Ureter (tissue), 1 donor: ENCODE measurements around the gene MRPL58. TPM values are rescaled to one million over a fixed set of nuclear protein-coding genes. Genes with fewer than 3 reads are reported as not detected.

Experiments used
- total RNA-seq: library from RNA; stranded (reverse); gene quantifications from one replicate; pipeline ENCODE4 v1.2.4, GENCODE V29; 2023
- donor health status: DM: yes; HTN: yes; CAD: no.

Gene MRPL58
- total RNA-seq, 1 donor from 2014 or later = 32.1 TPM

Other genes starting within 250 kb of the MRPL58 start
- gene NAT9, start 236.3 kb upstream of the MRPL58 start, total RNA-seq = 65.1 TPM
- 0.23 TPM for gene GRIN2C, start 152.8 kb upstream of the MRPL58 start, total RNA-seq
- gene FDXR, start 139.7 kb upstream of the MRPL58 start, total RNA-seq = 18.4 TPM
- gene FADS6, start 119.0 kb upstream of the MRPL58 start, total RNA-seq = 7.3 TPM
- gene USH1G, start 89.4 kb upstream of the MRPL58 start, total RNA-seq = 1.4 TPM
- gene OTOP2, start 88.4 kb upstream of the MRPL58 start, total RNA-seq = not detected
- gene OTOP3, start 76.8 kb upstream of the MRPL58 start, total RNA-seq = not detected
- 78.1 TPM for gene HID1, start 39.9 kb upstream of the MRPL58 start, total RNA-seq
- 11.4 TPM for gene CDR2L, start 25.0 kb upstream of the MRPL58 start, total RNA-seq
- 270 TPM for gene ATP5PD, start 34.3 kb downstream of the MRPL58 start, total RNA-seq
- gene KCTD2, start 34.6 kb downstream of the MRPL58 start, total RNA-seq = 25.3 TPM
- gene SLC16A5, start 75.3 kb downstream of the MRPL58 start, total RNA-seq = 77.7 TPM
- gene ARMC7, start 97.3 kb downstream of the MRPL58 start, total RNA-seq = 13.8 TPM
- 81.6 TPM for gene NT5C, start 119.1 kb downstream of the MRPL58 start, total RNA-seq
- gene JPT1, start 141.8 kb downstream of the MRPL58 start, total RNA-seq = 93.9 TPM
- 326 TPM for gene SUMO2, start 170.3 kb downstream of the MRPL58 start, total RNA-seq
- gene NUP85, start 193.0 kb downstream of the MRPL58 start, total RNA-seq = 88.6 TPM
- gene GGA3, start 248.9 kb downstream of the MRPL58 start, total RNA-seq = 61.4 TPM
- 57.0 TPM for gene MRPS7, start 249.2 kb downstream of the MRPL58 start, total RNA-seq